ENCODE data around the gene PLXNA4.

PLXNA4 gene

DNA sequence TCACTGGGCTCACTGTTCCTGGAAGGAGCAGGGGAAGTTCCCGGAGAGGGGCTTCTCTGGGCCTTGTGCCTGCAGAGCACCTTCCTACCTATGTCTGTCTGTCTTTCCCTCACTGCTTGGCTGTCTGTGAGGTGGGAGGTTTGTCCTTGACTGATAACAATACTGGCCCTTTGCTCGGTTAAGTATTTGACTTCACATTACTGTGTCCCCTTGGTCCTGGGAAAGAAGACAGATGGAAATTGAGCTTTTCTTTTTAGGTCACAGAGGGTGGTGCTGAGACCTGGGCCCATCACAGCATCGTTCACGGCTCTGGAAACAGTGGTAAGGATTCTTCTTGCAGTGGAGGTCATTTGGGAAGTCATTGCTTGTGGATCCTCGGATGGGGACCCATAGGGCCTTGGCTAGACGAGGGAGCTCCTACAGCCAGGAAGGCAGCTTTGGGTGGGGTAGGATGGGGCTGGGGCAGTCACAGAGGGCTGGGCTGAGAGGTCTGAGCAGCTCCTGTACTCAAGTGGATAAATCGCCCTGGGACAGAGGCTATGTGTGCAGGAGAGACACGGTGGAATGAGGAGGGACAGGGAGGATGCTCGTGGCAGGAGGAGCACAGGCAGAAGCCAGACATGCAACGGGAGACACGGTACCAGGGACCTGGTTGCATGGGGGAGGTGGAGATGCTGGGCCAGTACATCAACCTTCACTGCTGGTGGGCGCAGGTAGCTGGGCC lies 450.2 kb downstream of the PLXNA4 start:
- DNase-seq, result no peak

DNA sequence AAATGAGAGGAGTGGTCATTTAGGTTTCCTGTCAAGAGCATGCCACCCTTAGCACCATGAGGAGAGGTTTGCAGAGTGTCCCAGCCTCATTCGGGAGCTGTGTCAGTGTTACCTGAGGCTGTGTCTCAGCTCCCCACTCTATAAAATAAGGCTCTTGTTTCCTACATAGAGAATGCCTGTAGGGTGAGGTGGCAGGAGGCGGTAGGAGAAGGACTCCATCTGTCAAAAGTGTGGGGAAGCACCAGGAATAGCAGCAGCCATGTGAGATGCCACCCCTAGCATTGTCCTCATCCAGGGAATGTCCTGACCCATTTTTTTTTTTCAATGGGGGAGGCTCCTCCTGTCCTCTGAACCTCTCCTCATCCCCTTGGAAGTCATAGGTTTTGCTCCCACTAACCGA lies 451.2 kb downstream of the PLXNA4 start:
- no peak for DNase-seq

DNA sequence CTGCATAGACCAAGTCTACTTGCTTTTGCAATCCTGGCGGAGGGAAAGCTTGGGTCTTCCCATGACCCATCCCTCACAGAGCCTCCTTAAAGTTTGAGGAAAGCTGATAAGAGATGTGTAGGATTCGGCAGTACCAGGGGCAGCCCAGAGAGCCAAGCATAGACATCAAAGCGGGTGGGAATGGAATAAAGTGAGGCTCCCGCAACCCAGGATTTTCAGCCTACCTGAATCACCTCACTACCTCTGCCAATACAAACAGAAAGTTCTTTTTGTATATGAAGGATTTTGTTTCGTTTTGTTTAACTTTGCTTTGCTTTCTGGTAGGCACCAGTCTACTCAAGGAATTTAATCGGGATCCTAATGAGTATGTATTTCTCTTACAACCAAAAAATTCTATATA lies 451.7 kb downstream of the PLXNA4 start:
- DNase-seq, result no peak

DNA sequence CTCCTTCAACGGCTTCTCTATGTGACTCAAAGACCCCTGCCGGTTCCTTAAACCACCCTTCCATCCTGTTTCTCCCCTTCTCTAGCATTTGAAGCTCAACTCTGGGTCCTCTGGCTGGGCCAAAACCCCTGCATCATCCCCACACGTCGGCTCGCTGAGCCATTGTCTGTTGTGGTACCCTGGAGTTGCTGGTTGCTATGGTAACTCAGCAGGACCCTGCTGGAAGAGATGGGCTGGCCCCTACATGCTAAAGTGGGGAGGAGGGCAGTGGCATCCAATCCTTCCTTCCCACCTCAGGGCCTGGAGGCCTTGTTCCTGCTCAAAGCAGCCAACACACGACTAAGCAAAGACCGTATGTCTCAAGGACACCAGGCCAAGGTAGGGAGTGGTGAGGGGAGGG lies 452.5 kb downstream of the PLXNA4 start:
- DNase-seq, result no peak

DNA sequence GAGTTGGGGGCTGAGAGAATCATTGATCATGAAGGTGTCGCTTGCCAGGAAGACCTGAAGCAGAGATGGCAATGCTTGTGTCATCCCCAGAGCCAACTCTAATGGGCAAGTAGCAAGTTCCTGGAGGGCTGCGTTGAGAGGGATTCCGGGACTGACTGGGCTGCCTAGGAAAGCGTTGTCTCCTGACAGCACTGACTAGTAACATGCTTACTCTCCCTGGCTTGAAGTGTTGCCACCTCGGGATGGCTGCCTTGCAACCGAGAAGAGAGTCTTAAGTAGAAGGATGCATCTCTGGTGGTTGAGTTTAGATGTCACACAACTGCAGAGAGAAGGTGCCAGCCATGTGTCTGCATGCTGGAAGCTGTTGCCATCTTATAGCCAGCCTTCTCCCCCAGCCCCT lies 453.4 kb downstream of the PLXNA4 start:
- no peak for DNase-seq

DNA sequence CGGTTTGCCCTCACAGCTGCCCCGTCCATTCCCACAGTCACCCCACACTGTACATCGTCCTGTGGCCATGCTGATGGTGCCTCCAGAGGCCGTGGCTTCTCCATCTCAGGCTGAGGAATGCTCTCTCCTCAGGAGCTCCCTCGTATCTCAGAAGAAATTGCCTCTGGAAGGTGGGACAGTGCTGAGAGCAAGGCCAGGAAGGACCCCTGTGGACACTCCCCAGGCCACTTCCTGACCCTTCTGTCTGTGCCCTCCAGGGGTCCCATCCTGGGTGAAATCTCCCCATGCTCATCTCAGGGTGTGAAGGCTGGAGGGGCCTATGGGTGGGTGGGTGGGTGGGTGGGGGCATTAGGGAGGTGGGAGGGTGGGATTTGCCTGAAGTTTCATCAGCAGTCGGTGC lies 454.3 kb downstream of the PLXNA4 start:
- no peak for DNase-seq

DNA sequence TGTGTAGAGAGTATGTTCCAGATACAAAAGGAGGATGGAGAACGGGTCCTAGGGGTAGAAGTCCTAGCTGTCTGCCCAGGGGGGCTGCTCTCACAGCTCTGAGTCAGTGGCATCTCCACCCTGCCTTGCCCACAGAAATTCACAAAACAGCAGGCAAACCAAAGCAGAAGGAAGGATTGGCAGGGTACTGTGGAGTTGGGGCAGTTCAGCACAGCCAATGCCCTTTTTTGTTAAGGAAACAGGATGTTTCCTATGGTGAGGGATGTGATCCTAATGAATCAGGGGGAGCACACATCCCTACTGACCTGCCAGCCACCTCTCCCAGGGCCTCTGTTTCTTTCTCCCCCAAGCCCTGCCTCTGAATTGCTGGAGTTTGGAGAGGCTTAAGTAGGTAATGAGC lies 457.6 kb downstream of the PLXNA4 start:
- no peak for DNase-seq

DNA sequence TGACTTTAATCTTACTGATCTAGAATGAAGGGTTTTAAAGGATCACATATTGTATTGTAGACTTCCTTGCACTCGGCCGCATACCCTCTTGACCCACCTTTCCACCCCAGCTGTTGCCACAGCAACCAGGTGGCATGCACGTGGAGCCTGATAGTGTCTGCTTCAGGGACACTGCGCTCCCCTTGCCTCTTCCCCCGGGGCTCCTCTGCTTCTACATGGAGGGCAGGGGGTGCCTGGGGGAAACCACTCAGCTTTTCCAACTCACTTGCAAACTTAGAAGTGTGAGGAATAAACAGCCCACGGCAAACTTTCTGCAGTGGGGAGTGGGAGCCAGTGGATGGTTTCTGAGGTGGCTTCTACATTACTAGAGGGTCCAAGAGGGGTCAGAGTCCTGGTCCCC lies 458.6 kb downstream of the PLXNA4 start:
- DNase-seq, result no peak

DNA sequence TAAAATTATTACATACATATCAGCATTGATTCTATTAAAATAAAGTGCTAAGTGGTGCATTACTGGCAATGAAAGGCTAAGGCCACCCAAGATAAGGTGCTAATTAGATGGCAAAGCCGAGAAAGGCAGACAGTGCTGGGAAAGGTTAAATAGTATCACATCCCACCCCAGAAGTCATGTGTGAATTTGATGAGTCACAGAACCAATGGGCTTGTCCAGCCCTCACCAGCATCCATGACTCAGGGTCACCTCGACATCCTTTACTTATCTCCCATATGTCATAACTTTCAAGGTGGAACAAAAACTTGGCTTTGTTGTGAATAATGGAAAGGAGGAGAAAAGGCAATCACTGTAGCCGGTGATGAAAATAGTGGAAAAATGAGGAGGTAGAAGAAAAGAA lies 459.1 kb downstream of the PLXNA4 start:
- DNase-seq, result no peak

DNA sequence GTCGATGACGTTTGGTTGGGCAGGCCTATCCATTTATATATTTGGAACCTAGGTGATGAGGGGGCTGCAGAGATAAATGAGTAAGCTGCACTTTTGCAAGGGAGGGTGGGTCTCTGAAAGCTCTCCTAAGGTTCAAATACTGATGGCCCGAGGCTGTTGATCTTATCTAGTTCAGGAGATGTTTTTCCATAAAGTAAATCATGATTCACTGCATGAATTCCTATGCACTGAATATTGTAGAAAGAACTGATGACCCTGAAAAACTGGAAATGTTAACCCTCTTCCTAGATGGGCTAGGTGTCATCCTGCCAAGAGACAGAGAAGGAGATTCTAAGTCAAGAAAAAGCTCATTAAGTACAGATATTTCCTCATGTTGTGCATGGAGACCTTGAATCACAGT lies 459.9 kb downstream of the PLXNA4 start:
- DNase-seq, result no peak

DNA sequence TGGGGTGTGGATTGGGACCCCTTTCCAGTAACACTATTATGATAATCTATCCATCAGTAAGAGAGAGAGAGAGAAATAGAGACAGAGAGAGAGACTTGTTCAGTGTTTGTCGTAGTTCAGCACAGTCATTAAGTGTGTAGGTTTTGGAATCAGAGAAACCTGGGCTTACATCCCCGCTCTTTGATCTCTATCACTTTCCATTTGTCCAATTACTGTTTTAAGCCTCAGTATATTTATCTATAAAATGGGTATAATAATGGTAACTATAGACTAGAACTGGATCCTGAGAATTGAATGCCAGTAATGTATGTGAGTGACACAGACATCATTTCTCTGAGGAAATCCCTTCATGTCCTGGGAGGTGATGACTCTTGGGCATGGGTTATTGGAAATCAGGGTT lies 460.5 kb downstream of the PLXNA4 start:
- no peak for DNase-seq

DNA sequence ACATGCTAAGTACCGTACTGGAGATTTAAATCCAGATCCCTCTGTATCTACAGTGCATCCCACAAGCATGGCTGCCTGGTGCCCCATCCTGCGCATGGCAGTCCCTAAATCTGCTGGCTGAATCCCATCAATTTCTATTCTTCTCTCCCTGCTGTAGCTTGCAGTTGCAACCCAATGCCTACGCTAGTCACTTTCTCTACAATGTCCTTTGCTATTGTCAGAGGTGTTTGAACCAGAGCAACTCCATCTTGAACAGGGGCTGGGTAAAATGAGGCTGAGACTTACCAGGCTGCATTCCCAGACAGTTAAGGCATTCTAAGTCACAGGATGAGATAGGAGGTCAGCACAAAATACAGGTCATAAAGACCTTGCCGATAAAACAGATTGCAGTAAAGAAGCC lies 461.2 kb downstream of the PLXNA4 start:
- no peak for DNase-seq

DNA sequence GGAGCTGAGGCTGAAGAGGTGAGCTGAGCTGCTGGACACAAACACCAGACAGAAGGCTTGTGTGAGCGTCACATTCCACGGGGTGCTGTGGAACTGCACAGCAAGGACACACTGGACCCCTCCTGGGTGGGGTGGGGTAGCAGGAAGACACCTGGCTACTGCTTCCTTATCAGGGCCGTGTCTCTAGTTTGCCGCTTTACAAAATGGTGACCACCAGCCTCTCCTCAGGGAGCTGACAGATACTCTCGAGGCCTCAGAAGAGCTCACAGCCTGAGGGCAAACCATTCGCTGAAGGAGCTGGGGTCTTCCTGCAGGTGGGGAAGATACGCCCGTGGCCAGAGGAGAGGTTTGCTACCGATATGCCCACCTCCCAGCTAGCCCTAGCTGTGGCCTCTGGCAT lies 461.9 kb downstream of the PLXNA4 start:
- no peak for DNase-seq

DNA sequence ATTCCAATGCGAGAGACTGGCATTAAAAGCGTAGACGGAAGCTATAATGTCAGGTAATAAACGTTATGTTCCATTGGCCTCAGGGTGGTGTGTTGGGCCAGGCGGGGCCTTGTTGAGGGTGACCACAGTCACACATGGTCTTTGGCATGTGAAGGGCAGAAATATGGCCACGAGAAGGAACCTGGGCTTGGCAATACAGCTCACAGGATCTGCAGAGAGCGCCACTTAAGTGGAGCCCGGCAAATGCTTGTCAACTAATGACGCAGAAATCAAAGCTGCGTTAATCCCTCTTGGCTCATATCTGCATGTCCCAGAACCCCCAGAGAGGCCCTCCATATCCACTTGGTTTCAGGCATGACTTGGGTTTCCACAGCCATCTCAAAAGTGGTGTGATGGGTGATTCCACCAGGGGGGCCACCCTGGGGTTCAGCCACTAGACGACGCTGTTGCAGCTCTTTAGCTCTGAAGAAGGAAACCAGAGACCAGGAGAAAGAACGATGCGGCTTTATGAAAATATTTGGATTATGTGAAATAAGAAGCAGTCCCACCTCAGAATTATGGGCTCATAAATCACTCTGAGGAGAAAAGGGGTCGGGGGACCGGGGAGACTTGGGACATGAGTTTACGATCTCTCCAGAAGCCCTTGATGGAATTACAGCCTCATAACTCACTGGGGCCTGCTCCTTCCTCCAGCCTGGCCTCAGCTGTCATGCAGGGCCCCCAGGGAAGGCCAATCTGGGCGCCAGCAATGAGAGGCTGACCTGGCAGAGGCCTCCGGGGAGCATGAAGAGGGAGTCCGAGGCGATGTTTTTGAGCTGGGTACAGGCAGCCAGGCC lies 462.5 kb downstream of the PLXNA4 start:
- DNase-seq, result no peak

DNA sequence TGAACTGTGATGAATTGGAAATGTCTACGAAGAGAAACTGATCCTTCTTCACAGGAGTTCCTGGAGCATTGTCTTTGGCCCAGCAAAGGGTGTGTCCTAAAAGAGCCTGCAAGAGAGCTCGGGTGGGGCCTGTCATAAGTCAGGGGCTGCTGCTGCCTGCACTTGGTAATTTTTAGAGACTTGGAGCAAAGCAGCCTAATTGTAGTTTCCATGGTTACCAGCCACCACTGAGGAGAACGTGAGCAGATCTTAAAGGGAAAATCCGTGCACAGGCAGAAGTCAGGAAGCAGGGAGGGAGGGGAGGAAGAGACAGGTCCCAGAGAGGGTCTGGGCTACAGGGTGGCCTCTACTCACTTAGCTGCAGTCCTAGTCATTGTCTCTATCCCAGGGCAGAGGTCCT lies 463.6 kb downstream of the PLXNA4 start:
- no peak for DNase-seq

DNA sequence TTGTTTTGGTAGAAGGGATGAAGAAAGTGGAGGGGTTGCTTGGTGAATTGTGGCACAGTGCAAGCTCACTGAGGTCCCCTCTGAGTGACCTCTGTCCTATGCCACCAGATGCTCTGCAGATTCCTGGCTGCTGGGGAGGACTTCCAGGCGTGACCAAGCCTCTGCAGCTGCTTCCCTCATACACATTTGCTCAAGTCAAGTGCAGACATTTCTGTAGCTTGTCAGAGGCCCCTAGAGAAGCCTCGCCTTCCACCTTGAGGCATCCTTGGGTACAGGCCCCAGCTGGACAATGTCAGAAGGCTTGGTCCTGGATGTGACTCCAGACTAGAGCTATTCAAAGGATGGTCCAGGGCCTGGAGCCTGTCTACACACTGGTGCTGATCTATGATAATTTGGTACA lies 464.2 kb downstream of the PLXNA4 start:
- DNase-seq, result no peak

DNA sequence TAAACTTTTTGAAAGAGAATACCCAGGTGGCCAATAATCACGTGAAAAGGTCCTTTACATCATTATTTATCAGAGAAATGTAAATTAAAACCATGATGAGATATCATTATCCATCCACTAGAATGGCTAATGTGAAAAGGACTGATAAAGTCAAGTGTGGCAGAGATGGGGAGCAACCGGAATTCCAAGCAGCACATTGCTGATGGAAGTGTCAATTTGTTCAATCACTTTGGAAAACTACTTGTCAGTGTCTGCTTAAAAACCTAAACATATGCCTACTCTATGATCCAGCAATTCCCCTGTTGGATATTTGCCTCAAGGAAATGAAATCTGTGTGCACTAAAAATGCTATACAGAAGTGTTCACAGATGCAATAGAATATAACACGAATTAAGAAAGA lies 465.6 kb downstream of the PLXNA4 start:
- DNase-seq, result no peak

DNA sequence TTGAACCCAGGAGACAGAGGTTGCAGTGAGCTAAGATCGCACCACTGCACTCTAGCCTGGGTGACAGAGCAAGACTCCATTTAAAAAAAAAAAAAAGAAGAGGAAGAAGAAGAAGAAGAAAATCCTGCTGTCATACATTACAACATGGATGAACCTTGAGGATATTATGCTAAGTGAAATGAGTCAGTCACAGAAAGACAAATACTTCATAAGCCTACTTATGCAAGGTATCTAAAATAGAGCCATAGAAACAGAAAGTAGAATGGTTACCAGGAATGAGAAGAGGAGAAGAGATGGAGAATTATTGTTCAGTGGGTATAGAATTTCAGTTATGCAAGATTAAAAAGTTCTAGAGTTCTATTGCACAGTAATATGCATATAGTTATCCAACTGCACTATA lies 466.5 kb downstream of the PLXNA4 start:
- no peak for DNase-seq

DNA sequence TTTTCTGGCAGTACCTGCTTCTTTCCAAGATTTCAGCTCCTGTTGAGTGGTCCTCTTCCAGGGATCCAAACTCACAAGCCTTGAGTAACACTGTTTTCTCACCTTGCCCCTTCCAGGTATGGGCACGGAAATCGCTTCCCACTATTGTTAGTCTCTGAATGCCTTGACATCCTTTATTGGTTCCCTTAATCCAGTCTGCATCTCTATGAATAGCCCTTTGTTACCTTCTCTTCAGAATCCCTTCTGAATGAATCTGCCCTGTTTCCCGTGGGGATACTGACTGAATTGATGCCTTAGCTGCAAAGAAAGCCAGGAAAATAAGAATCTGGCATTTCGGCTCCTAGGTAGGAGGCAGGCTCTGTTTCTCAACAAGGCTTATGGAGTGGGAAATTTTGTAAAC lies 467.7 kb downstream of the PLXNA4 start:
- no peak for DNase-seq

DNA sequence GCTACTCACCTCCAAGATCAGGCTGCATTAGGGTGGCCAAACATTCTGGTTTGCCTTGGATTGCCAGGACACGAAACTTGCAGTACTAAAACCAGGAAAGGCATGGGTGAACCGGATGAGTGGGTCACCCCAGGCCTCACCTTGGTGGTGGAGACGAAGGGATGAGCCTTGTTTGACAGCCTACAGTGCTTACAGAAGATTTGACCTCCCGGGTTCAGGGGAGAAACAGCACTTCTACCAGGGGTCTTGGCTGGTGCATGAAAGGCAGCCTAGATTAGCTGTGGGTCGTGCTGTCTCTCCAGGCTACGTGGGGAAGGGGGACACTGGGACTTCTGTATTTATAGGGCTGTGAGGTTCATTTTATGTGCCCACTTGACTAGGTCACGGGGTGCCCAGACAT lies 469.8 kb downstream of the PLXNA4 start:
- no peak for DNase-seq

DNA sequence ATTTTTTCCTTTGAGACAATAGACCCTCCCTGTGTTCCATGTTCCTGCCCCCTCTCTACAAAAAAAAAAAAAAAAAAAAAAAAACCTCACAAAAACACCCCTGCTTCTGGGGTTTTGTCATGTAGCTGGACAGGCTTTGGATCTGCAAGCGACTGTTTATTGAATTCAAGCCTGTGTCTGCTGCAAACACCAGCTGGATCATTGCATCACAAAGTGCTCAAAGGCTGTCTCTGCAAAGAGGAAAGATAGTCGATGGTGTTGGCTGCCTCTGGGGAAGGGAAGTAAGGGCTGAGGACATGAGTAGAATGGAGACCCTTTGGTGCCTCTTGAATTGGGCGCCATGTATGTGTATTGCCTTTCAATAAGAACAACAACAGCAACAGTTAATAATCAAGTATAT lies 471.2 kb downstream of the PLXNA4 start:
- DNase-seq, result no peak

DNA sequence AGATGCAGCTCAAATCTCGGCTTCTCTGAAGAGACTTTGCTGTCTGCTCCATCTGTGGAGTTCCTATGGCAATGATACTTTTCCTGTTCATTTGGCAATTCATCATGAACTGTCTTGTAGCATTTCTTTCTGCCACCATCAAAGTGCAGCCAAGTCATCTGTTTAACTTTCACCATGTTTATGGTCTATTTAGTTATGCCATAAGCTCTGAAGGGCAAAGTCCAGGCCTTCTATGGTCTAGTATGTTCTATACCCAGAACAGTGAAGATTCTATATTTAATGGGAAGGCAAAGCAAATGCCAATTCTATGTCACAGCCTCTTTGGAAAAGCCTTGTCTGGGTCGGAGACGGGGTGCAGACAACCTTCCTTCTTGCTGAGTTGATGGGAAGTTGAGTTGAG lies 472.6 kb downstream of the PLXNA4 start:
- no peak for DNase-seq

DNA sequence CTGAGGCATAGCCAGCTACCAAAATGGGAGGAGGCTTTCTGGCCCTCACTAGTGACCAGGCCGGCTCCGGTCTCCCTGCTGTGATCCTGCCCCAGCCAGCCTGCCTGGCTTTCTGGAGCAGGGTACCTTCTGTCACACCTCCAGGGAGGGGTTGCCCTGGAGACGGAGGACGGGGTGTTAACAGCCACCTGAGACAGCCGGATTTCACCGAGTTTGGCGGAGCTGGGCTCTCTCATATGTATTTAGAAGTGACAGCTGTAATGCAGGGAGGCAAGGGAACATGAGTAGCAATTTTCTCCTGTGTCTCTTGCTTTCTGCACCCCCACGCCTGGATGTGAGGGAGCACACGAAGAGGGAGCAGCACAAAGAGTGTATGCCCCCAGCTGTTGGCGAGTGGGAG lies 473.3 kb downstream of the PLXNA4 start:
- DNase-seq, result no peak

DNA sequence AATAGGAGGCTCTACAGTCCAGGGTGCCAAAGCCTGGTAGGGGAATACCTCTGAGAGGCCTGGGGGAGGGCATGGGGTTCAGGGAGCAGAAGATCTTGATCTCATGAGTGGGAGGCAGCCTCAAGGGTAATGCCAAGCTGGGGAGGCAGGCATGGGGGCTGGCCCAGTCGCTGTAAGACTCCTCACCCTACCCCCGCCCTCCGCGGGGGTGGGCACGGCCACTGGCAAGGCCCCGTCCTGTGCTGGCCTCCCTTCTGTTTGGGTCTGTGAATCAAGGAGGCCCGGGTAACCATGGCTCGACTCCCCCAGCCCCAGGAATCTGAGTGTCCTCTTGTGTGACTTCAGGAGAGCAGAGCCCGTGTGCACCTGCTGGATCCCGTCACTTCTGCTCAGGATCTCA lies 473.9 kb downstream of the PLXNA4 start:
- DNase-seq, result no peak

DNA sequence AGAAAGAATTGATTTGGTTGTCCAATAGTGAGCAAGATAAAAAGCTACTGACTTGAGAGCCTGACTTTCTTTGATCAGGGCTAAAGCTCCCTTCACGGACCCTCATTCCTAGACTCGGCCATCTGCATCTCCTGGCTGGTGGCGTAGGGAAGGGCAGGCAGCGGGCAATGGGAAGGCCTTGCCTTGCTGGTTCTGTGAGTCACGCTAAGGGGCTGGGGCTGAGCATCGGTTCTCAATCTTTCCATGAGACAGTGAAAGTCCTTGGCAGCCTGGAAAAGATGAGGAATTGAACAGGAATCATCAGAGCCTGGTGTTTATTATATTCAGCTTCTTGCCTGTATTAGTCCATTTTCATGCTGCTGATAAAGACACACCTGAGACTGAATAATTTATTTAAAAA lies 475.3 kb downstream of the PLXNA4 start:
- no peak for DNase-seq

Measured in stimulated activated CD4-positive, alpha-beta T cell treated with anti-CD3 and anti-CD28 coated beads, Interleukin-12 subunit alpha, Interleukin-12 subunit beta, amount 100 ng/mL, for 4 hours (primary cell).